Mucosa of stomach (tissue), 1 donor: ENCODE results near the gene APOA1.

Experiments used
- H3K27me3 ChIP-seq: one replicate; pipeline ENCODE4 v1.7.0; 2013; ENCODE audit warnings: mild to moderate bottlenecking, low read length; ENCODE audit not compliant: control insufficient read depth, insufficient read depth
- H3K36me3 ChIP-seq: one replicate; pipeline ENCODE4 v1.7.0; 2013; ENCODE audit warnings: low read length; ENCODE audit not compliant: control insufficient read depth, insufficient read depth
- H3K4me1 ChIP-seq: one replicate; pipeline ENCODE4 v1.7.0; 2013; ENCODE audit warnings: mild to moderate bottlenecking, low read length; ENCODE audit not compliant: control insufficient read depth, insufficient read depth
- H3K4me3 ChIP-seq: one replicate; pipeline ENCODE4 v1.7.0; 2013; ENCODE audit warnings: low read length
- H3K9ac ChIP-seq: one replicate; pipeline ENCODE4 v1.7.0; 2013; ENCODE audit warnings: mild to moderate bottlenecking, low read length, moderate library complexity
- H3K9me3 ChIP-seq: one replicate; pipeline ENCODE4 v1.7.0; 2013; ENCODE audit warnings: mild to moderate bottlenecking, low read length, moderate library complexity; ENCODE audit not compliant: control insufficient read depth
- donor health status: Pancreatic carcinoma.

Gene APOA1

GRCh38 chr11:116788975-116789374 lies 48.4 kb downstream of the APOA1 start:
- Histone ChIP-seq H3K4me1 (peaks cover 38% of the 10 kb centered on the region), H3K36me3 (no peaks in the 10 kb centered on the region), H3K9ac (peak overlapping the region; percentile 92), H3K9me3 (no peaks in the 10 kb centered on the region), H3K27me3 (no peaks in the 10 kb centered on the region), H3K4me3 (peak overlapping the region; percentile 88)

- Histone ChIP-seq H3K4me1 (peaks cover 38% of the 10 kb centered on the region), H3K36me3 (no peaks in the 10 kb centered on the region), H3K9me3 (no peaks in the 10 kb centered on the region), H3K27me3 (no peaks in the 10 kb centered on the region), H3K9ac (peak overlapping the region; percentile 92), H3K4me3 (peak overlapping the region; percentile 88)
Measured at GRCh38 chr11:116788534-116788933, 48.9 kb downstream of the APOA1 start.

- peak within 1 kb of the TSS; percentile 92 for H3K9ac ChIP-seq
- H3K27me3 ChIP-seq = no peaks in the 10 kb centered on the region
- H3K4me1 ChIP-seq = peaks cover 38% of the 10 kb centered on the region
- peaks cover 6% of the 10 kb centered on the region for H3K36me3 ChIP-seq
- H3K9me3 ChIP-seq = no peaks in the 10 kb centered on the region
- peak within 1 kb of the TSS; percentile 88 for H3K4me3 ChIP-seq
Measured at GRCh38 chr11:116787786-116788486, 49.5 kb downstream of the APOA1 start, which contains the start of gene ZPR1. Gene ZPR1 (minus strand): TSS chr11:116788023. CDS start chr11:116787990, 33 bp downstream.

- Histone ChIP-seq H3K4me1 (peaks cover 35% of the 10 kb centered on the region), H3K4me3 (peak overlapping the region; percentile 88), H3K9me3 (no peaks in the 10 kb centered on the region), H3K27me3 (no peaks in the 10 kb centered on the region), H3K9ac (peak overlapping the region; percentile 92), H3K36me3 (peaks cover 7% of the 10 kb centered on the region)
Measured at GRCh38 chr11:116787436-116787785, 50.0 kb downstream of the APOA1 start.

GRCh38 chr11:116786966-116787365 lies 50.5 kb downstream of the APOA1 start:
- Histone ChIP-seq H3K27me3 (no peaks in the 10 kb centered on the region), H3K36me3 (peaks cover 10% of the 10 kb centered on the region), H3K4me3 (peak overlapping the region; percentile 88), H3K9ac (peak overlapping the region; percentile 92), H3K9me3 (no peaks in the 10 kb centered on the region), H3K4me1 (peaks cover 30% of the 10 kb centered on the region)

- Histone ChIP-seq H3K27me3 (no peaks in the 10 kb centered on the region), H3K9ac (no peak overlapping the region), H3K9me3 (no peaks in the 10 kb centered on the region), H3K4me1 (peaks cover 24% of the 10 kb centered on the region), H3K36me3 (peaks cover 11% of the 10 kb centered on the region), H3K4me3 (no peak overlapping the region)
Measured at GRCh38 chr11:116786326-116786725, 51.1 kb downstream of the APOA1 start.
